Measurements from ENCODE around the gene ANKRD60.

ANKRD60 gene

DNA sequence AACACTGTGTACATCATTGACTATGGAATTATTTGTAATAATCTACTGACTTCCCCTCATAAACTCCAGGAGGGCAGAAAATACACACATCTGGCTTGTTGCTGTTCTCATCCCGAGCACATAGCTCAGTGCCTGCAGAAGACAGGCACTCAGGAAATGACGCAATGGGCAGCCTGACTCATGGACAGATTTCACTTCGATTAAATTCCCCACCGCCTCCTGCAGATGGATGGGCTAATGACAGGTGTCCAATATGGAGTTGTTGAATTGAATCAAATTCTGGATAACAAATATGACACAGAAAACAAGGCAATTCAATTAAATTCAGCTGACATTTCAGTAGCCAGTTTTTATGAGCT, 9.1 kb downstream of the ANKRD60 start:
- peaks cover 0 to 48% of the 10 kb centered on the region in 2 donors for H3K27me3 ChIP-seq
- no peak overlapping the region for H3K4me3 ChIP-seq
- intact Hi-C loops (cut with DNase I; ENCODE audit: low total_unique reads): loop anchor here (10.0 kb wide), 1 partner anchor 835 kb away; no protein-coding TSS in a partner anchor
- no peak overlapping the region for H3K27ac ChIP-seq
- H3K9me3 ChIP-seq: peaks cover 0 to 7% (median 0%) of the 10 kb centered on the region in 3 donors
- TF ChIP-seq, protein P1, sequence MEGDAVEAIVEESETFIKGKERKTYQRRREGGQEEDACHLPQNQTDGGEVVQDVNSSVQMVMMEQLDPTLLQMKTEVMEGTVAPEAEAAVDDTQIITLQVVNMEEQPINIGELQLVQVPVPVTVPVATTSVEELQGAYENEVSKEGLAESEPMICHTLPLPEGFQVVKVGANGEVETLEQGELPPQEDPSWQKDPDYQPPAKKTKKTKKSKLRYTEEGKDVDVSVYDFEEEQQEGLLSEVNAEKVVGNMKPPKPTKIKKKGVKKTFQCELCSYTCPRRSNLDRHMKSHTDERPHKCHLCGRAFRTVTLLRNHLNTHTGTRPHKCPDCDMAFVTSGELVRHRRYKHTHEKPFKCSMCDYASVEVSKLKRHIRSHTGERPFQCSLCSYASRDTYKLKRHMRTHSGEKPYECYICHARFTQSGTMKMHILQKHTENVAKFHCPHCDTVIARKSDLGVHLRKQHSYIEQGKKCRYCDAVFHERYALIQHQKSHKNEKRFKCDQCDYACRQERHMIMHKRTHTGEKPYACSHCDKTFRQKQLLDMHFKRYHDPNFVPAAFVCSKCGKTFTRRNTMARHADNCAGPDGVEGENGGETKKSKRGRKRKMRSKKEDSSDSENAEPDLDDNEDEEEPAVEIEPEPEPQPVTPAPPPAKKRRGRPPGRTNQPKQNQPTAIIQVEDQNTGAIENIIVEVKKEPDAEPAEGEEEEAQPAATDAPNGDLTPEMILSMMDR (IDR thresholded peaks at IDR 0.05): no peak
- no peaks in the 10 kb centered on the region for H3K36me3 ChIP-seq
- peaks cover 0 to 6% (median 0%) of the 10 kb centered on the region in 4 donors for H3K4me1 ChIP-seq
- peak in 1 of 2 donors; percentile 9 for DNase-seq

DNA sequence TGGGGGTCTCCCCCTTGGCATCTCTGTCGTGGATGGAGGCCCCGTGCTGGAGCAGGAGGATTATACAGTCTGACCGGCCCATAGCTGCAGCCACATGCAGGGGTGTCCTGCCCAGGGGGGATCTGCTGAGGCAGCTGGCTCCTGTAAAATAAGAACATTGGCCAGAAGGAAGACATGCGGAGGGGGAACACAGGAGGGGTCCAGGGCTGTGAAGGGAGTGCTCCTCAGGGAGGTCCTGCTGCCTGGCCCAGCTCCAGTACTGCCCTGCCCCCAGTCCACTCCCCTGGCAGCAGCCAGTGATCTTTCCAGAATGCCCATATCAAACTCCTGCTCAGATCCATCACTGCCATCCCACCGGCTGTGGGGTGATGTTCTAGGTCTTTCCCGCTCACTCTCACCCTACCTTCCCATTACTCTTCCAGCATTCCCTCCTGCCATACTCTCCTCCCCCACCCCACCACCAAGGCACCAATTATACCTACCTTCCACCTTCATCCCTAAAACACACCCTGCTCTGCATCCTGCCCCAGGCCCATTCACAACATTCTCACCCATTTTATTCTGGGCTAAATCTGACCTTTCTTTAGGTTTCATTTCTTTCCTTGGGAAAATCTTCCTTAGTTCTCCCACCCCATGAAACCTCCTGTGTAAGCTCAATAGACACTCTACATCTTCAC, 9.7 kb downstream of the ANKRD60 start:
- H3K9me3 ChIP-seq: peaks cover 0 to 7% (median 0%) of the 10 kb centered on the region in 3 donors
- H3K27ac ChIP-seq: no peak overlapping the region
- intact Hi-C loops (cut with DNase I; ENCODE audit: low total_unique reads): loop anchor here (10.0 kb wide), 1 partner anchor 834 kb away; no protein-coding TSS in a partner anchor
- H3K27me3 ChIP-seq: peaks cover 0 to 46% of the 10 kb centered on the region in 2 donors
- no peaks in the 10 kb centered on the region for H3K36me3 ChIP-seq
- TF ChIP-seq, protein P1 (IDR thresholded peaks at IDR 0.05): no peak
- H3K4me3 ChIP-seq: no peak overlapping the region
- DNase-seq: peak in 1 of 2 donors; percentile 51
- H3K4me1 ChIP-seq: peaks cover 0 to 6% (median 0%) of the 10 kb centered on the region in 4 donors

- TF ChIP-seq, protein P1 (IDR thresholded peaks at IDR 0.05): no peak
- Histone ChIP-seq H3K36me3 (no peaks in the 10 kb centered on the region), H3K4me1 (peaks cover 0 to 6% (median 0%) of the 10 kb centered on the region in 4 donors), H3K9me3 (peaks cover 0 to 7% (median 0%) of the 10 kb centered on the region in 3 donors), H3K27ac (no peak overlapping the region), H3K27me3 (peaks cover 0 to 33% of the 10 kb centered on the region in 2 donors), H3K4me3 (no peak overlapping the region)
- peak in 1 of 2 donors; percentile 56 for DNase-seq
- intact Hi-C loops (cut with DNase I; ENCODE audit: low total_unique reads): loop anchor here (10.0 kb wide), 1 partner anchor 832 kb away; no protein-coding TSS in a partner anchor
These were observed 12.1 kb downstream of the ANKRD60 start for GRCh38 chr20:58216334-58216733.

GRCh38 chr20:58215116-58215515, 13.3 kb downstream of the ANKRD60 start:
- DNase-seq: peak in 1 of 2 donors; percentile 38

GRCh38 chr20:58214310-58214709, 14.1 kb downstream of the ANKRD60 start:
- no peak overlapping the region for H3K27ac ChIP-seq
- intact Hi-C loops (cut with DNase I; ENCODE audit: low total_unique reads): loop anchor here (5.0 to 10.0 kb wide), 2 partner anchors 707 to 830 kb away; no protein-coding TSS in a partner anchor
- H3K9me3 ChIP-seq: peaks cover 0 to 7% (median 0%) of the 10 kb centered on the region in 3 donors
- H3K36me3 ChIP-seq: no peaks in the 10 kb centered on the region
- DNase-seq: no peak
- no peak overlapping the region for H3K4me3 ChIP-seq
- TF ChIP-seq, protein P1 (IDR thresholded peaks at IDR 0.05): no peak
- H3K27me3 ChIP-seq: peaks cover 0 to 35% of the 10 kb centered on the region in 2 donors
- peaks cover 0 to 9% (median 4%) of the 10 kb centered on the region in 4 donors for H3K4me1 ChIP-seq

More at GRCh38 chr20:58215116-58215515, 13.3 kb downstream of the ANKRD60 start:
- peaks cover 0 to 6% (median under 1%) of the 10 kb centered on the region in 4 donors for H3K4me1 ChIP-seq
- no peak overlapping the region for H3K4me3 ChIP-seq
- H3K9me3 ChIP-seq: peaks cover 0 to 7% (median 0%) of the 10 kb centered on the region in 3 donors
- intact Hi-C loops (cut with DNase I; ENCODE audit: low total_unique reads): loop anchor here (10.0 kb wide), 1 partner anchor 830 kb away; no protein-coding TSS in a partner anchor
- H3K27ac ChIP-seq: no peak overlapping the region
- no peaks in the 10 kb centered on the region for H3K36me3 ChIP-seq
- TF ChIP-seq, protein P1 (IDR thresholded peaks at IDR 0.05): no peak
- peaks cover 0 to 39% of the 10 kb centered on the region in 2 donors for H3K27me3 ChIP-seq

All from tibial artery (tissue), 4 donors.